ENCODE data around the gene PHACTR1. TPM values are rescaled to one million over a fixed set of nuclear protein-coding genes. Genes with fewer than 3 reads are reported as not detected.
A peak's percentile ranks its signal among the peaks of the same experiment; 100 is the strongest.

Gene PHACTR1
- total and polyA plus RNA-seq, 2 of the 4 experiments (the other 2 are of a cell fraction) = not detected

DNA sequence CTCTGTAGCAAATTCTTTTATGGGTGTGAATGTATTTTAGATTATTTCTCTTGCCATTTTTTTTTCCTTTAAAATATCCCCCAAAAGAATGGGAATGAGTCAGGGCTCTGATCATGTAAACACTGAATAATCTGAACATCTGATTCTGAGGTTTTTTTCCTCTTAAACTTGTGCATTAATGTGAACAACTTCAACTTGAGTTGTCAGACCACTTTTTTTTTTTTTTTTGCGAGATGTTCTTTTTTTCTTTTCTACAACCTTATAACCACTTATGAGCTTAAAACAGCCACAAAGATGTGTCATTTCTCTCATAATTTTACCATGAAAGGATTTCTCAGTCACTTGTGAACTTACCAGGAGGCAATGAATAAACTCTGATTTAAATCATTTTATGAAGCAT is 526.5 kb downstream of the PHACTR1 start:
- no peaks in the 10 kb centered on the region for H3K9me1 ChIP-seq (ENCODE audit: insufficient read depth, low read length)
- no peak overlapping the region for H3K14ac ChIP-seq (replicated peaks; ENCODE audit: low read depth, low read length)
- no CpG with 5 or more reads among the region's 1 CpG for WGBS, 2 experiments (ENCODE audit: extremely low coverage in 2 of 2, insufficient read length in 1 of 2)
- no peak for ATAC-seq (ENCODE audit: low read depth)
- no peak overlapping the region for H3K27ac ChIP-seq (ENCODE audit: insufficient read depth, low read length)
- H3K4ac ChIP-seq (ENCODE audit: low read depth, low read length) = no peak overlapping the region
- H3K18ac ChIP-seq (ENCODE audit: low read depth, low read length) = no peak overlapping the region
- H3K4me3 ChIP-seq (ENCODE audit: insufficient read depth, low read depth, low read length) = no peak overlapping the region
- dilution Hi-C loops (cut with HindIII; ENCODE audit: low sequenced_read_pairs, unreplicated experiment) (no loop called here), intact Hi-C loops (cut with micrococcal nuclease) (no loop called here), in situ Hi-C loops (cut with MboI; ENCODE audit: low sequenced_read_pairs) (no loop called here)
- no peak overlapping the region for H4K91ac ChIP-seq (ENCODE audit: insufficient read depth, low read depth, low read length)
- no peak overlapping the region for H3K56ac ChIP-seq (ENCODE audit: extremely low read depth, insufficient read depth, low read length)
- ChIA-PET POLR2A (ENCODE audit: unreplicated experiment) (no interaction called here), CTCF (no interaction called here)
- no peak overlapping the region for H2AK5ac ChIP-seq (ENCODE audit: low read depth, low read length)
- H3K27me3 ChIP-seq (ENCODE audit: control insufficient read depth, insufficient read depth, low read length) = peaks cover 1% of the 10 kb centered on the region; the same call in 1 of the 2 replicates
- no peak overlapping the region for H4K8ac ChIP-seq (ENCODE audit: low read depth in 2 of 2, low read length in 2 of 2)
- no peaks in the 10 kb centered on the region for H3K9me3 ChIP-seq (ENCODE audit: control insufficient read depth, insufficient read depth, low read length)
- no peak overlapping the region for H2AK9ac ChIP-seq (replicated peaks; ENCODE audit: low read depth, low read length, poor library complexity)
- H3K4me2 ChIP-seq (ENCODE audit: low read depth, low read length) = no peak overlapping the region
- H2BK20ac ChIP-seq (ENCODE audit: low read depth, low read length) = no peak overlapping the region
- H3K4me1 ChIP-seq (ENCODE audit: control insufficient read depth, insufficient read depth, low read length) = 0 out of 2 replicates have a peak, but pooled peaks cover 1% of the 10 kb centered on the region
- H3K23ac ChIP-seq (ENCODE audit: low read depth, low read length) = no peak overlapping the region
- H3K36me3 ChIP-seq (ENCODE audit: control insufficient read depth, insufficient read depth, low read length) = no peaks in the 10 kb centered on the region
- no TSS peak for BruUV-seq (replicated peaks)
- peak; percentile 7 for DNase-seq
- H2BK15ac ChIP-seq (ENCODE audit: low read depth, low read length) = no peak overlapping the region
- no peak overlapping the region for H2AFZ ChIP-seq (replicated peaks; ENCODE audit: low read length, poor library complexity)
- TF ChIP-seq MXI1 (IDR thresholded peaks at IDR 0.05; ENCODE audit: borderline replicate concordance, low read depth, low read length) = no peak
- no peak for TF ChIP-seq CEBPB (IDR thresholded peaks at IDR 0.05; ENCODE audit: low read depth, low read length)
- no peak for TF ChIP-seq RAD21 (IDR thresholded peaks at IDR 0.05; ENCODE audit: low read length)
- TF ChIP-seq, protein P1, sequence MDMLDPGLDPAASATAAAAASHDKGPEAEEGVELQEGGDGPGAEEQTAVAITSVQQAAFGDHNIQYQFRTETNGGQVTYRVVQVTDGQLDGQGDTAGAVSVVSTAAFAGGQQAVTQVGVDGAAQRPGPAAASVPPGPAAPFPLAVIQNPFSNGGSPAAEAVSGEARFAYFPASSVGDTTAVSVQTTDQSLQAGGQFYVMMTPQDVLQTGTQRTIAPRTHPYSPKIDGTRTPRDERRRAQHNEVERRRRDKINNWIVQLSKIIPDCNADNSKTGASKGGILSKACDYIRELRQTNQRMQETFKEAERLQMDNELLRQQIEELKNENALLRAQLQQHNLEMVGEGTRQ (IDR thresholded peaks at IDR 0.05; ENCODE audit: low read depth, low read length) = no peak
- no peak for TF ChIP-seq MAFK (IDR thresholded peaks at IDR 0.05; ENCODE audit: low read depth, low read length)
- no peak for TF ChIP-seq RFX5 (IDR thresholded peaks at IDR 0.05; ENCODE audit: low read depth, low read length)
- TF ChIP-seq RCOR1 (IDR thresholded peaks at IDR 0.05; ENCODE audit: insufficient replicate concordance, low read length) = no peak
- TF ChIP-seq MAZ (IDR thresholded peaks at IDR 0.05; ENCODE audit: borderline replicate concordance, low read depth, low read length) = no peak
- no peak for TF ChIP-seq BHLHE40 (IDR thresholded peaks at IDR 0.05; ENCODE audit: low read depth, low read length)
- no peak for TF ChIP-seq FOS (IDR thresholded peaks at IDR 0.05; ENCODE audit: low read depth, low read length)
- no peak for TF ChIP-seq SMC3 (IDR thresholded peaks at IDR 0.05; ENCODE audit: low read depth, low read length)
- H4K5ac ChIP-seq (ENCODE audit: low read depth, low read length) = no peak overlapping the region
- no peaks in the 10 kb centered on the region for H4K20me1 ChIP-seq (ENCODE audit: insufficient read depth, low read length)
- no peak overlapping the region for H3K9ac ChIP-seq (ENCODE audit: low read depth, low read length)
- no peak overlapping the region for H2BK120ac ChIP-seq (ENCODE audit: low read depth, low read length)
- no peaks in the 10 kb centered on the region for H3K79me1 ChIP-seq (ENCODE audit: low read depth in 1 of 2, low read length in 2 of 2)
- no peak overlapping the region for H2BK5ac ChIP-seq (ENCODE audit: low read depth, low read length, poor library complexity, severe bottlenecking)
